Activated CD4-positive, alpha-beta T cell treated with anti-CD3 and anti-CD28 coated beads for 4 hours (primary cell): ENCODE data around the gene MAP4.

ENCODE experiments used
- DNase-seq, 2 donors: peaks; one replicate each; pipeline ENCODE4 v3.0.0-alpha.2; 2020

MAP4 gene

GRCh38 chr3:47825590-47825989 lies 190.6 kb downstream of the MAP4 start:
- DNase-seq, result no peak

- DNase-seq, result peak; percentile 68 to 73
These were observed 191.4 kb downstream of the MAP4 start for GRCh38 chr3:47824541-47825473.

DNA sequence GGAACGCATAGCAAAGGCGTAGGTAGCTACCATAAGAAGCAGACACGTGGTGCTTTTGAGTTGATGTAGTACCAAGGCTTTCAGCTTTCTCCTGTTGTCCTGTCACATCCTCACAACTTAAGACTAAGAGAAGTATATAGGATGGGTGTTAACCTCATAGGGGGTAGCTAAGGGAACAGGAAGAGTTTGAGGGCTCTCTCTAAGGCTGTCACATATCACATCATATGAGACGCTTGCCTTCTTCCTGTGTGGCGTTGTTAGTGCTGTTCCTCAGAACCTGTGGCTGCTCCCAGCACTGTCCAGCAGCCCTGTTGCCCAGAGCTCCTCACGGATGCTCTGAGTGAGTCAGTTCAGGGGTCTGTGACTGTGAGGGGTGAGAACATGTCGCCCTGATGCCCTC lies 198.6 kb downstream of the MAP4 start:
- DNase-seq, result no peak

DNA sequence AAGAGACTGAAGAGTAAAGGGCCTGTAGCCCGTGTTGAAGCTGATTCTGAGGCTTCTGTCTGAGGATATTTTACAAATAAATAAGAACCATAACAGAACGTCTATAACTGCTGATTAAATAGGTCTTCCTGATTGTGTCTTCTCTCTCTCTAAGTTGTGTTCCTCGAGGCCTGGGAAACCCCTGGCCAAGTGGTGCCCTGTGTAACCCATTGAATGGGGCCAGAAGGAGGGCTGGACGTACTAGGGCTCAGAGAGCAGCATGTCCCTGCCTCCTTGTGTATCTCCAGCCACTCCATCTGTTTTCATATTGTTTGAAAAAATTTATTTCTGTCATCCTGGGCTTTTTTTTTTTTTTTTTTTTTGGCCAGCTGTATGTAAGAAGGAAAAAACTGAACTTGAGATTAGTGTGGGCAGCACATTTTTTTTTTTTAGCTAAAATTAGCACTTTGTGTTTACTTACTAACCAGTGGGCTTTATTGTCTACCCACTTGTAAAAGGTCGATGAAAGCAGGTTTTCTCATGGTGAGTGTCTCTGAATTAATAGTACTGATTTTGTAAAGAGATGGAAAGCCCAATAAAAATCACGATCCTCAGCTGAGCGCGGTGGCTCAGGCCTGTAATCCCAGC lies 202.6 kb downstream of the MAP4 start:
- DNase-seq, result no peak

GRCh38 chr3:47804577-47804976 lies 211.6 kb downstream of the MAP4 start:
- no peak for DNase-seq

GRCh38 chr3:47803480-47804025 lies 212.7 kb downstream of the MAP4 start:
- DNase-seq, result no peak

DNA sequence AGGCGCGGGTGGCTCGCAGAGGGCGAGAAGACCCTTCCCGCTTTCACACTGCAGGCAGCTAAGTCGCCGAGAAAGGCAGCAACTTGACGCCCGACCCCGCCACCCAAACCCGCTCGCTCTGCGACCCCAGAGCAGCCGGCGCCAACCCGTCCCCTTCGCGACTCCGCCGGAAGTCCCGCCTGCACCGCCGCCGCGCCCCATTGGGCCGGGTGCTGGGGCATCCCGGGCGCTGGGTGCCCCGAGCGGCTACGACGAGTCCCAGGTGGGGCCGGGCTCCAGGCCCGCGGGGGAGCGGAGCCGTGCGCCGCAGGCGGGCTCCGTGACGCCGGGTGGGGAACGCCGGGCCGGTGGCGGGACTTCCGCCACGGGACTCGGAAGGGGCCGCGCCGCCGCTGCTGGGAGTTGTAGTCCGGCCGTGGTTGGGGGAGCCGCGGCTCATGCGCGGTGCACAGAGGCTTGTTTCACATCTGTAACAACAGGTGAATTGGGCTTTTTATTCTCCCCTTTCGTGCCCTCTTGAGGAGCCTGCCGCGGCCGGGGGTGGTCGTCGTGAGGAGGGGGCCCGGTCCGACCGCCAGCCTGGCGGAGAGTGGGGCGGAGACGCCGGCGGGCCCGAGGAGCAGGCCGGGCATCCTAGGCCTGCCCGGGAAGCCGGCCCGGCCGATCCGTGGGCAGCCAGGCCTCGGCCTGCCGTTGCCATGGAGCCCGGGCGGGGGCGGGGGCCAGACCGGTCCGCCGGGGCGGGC lies 213.3 kb downstream of the MAP4 start, which contains the start of gene DHX30:
Gene DHX30, plus strand, starts transcription at position 405 of the 746 bp plus-strand sequence. CDS start 7,546 bp downstream, outside the sequence.
- DNase-seq, result peak; percentile 81 to 83
